HG03139 (cell line): ENCODE measurements around the gene OTUB2.

Source experiments
- ATAC-seq: cut with Tn5 transposase; IDR thresholded peaks from one replicate; pipeline ENCODE4 v1.9.1; 2021; ENCODE audit not compliant: unreplicated experiment

Gene OTUB2

DNA sequence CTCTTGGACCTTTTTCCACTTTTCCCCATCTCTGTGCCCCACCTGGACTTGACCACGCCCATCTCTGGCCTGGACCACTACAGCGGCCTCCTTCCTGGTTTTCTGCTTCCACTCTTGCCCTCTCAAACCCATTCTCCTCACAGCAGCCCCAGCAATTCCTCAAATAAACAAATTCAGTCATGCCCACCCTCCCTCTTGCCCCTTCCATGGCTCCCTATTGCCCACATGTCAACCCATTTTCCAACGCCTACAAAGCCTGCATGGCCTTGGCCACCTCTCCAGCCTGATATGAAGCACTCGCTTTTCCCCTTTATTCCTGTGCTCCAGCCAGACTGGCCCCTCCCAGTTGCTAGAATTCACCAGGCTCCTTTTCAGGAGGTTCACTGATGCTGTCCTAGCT is 5.9 kb upstream of the OTUB2 start:
- ATAC-seq: no peak

DNA sequence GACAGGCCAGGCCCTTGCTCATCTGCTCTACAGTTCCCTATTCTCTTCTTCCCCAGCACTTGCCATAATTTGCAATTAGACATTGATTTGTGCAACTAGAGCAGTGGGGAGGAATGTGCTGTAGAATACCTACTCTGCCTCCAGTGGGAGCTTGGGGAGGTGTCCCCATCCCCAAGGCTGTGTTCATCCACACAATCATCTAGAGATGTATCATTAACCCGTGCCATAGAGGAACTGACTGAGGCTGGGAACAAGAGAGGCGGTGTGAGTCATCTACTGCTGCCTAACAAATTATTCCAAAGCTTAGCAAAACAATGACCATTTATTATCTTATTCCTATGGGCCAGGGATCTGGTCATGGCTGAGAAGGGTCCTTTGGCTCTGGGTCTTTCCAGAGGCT is 5.1 kb upstream of the OTUB2 start:
- ATAC-seq: no peak

DNA sequence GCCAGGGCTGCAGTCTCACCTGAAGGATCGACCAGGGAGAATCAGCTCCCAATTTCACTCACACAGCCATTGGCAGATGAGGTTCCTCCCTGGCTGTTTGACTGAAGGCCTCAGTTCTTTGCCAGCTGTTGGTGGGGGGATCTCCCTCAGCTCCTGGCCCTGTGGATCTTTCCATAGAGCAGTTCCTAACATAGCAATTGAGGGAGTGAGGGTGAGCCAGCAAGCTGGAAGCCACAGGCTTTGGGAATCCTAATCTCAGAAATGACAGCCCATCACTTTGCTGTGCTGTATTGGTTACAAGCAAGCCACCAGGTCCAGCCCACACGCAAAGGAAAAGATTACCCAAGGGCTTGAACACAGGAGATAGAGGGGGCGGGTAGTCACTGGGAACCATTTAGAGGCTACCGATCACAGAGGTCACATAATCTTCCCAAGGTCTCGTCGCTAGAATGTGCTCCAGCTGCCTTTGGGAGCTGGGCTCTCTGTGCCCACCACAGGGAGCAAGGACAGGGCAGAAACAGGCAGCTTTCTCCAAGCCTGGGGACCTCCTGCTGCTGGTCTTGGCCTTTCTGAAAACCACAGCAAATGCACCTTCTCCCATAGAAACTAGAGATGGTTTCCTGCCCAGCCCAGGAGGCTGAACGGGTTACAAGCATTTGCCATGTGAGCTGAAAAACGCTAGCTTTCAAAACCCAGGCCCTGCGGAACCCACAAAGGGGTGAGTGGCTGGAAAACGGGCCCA is 4.6 kb upstream of the OTUB2 start:
- ATAC-seq: no peak

DNA sequence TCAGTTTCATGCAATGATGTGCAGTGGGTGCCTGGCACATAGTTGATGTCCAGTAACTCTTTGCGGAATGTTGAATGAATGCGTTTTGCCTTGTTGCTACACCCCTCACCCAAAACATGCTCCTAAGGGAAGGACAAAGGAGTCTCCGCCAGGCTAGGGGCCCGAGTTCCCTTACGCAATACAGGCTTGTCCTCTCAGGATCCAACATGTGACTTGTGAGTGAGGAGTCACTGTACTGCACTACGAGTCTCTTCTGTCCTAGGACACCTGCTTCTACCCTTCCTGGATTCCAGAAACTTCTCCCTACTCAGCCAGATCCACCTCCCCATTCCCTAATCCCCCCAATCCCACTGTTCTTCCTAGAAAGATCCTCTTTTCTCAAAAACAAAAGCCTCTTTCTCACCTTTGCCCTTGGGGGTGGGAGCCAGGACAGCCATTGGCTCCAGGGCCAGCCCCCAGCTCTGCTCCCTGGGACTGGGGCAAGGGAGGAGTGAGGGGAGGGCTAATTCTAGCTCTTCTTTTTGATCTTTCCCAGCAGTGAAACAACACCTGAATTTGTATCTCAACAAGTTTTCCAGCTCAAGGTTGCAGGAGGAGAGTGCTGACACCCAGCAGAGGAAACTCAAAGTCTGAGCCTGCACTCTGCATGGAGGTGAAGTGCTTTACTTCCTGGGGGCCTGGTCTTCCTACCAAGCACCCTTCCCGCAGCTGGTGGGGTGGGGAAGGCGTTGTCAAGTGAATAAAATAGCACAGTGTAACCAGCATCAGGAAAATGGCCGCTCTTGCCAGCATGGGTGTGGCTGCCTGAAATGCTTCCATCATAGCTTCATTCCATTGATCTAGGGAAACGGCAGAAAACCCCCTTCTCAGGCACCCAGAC is 3.4 kb upstream of the OTUB2 start:
- no peak for ATAC-seq

DNA sequence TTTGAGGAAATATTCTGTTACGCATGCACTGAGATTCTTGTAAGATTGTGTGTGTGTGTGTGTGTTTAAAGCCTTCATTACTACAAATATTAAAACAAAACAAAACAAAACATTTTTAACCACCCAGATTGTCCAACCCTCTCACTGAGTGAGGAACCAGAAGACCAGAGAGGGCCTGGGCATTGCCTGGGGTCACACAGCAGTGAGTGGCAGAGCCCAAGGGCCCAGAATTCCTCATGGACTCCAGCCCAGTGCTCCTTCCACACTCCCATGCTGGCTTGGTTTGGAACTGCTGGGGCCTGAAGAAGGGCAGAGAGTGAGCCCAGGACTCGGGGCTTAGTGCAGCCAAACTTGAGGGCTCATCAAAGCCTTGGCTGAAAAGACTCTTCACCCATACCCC is 1.6 kb upstream of the OTUB2 start:
- ATAC-seq: no peak

DNA sequence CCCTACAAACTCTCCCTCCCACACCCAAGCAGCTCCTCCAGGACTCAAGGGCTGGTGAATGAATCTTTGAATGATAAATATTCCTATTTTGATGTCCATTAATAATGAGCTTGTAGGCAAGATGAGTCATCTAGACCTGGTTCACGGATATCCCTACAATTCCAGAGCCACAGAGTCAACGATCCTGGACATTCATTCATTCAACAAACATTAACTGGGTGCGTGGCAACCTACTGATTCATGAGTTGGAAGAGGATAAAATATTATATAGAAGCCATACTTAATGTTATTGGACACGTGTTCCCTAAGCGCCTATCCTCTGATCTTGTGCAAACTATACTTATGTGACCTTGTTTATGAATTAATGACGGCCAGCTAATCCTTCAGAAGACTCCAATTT is 420 bp upstream of the OTUB2 start:
- no peak for ATAC-seq

DNA sequence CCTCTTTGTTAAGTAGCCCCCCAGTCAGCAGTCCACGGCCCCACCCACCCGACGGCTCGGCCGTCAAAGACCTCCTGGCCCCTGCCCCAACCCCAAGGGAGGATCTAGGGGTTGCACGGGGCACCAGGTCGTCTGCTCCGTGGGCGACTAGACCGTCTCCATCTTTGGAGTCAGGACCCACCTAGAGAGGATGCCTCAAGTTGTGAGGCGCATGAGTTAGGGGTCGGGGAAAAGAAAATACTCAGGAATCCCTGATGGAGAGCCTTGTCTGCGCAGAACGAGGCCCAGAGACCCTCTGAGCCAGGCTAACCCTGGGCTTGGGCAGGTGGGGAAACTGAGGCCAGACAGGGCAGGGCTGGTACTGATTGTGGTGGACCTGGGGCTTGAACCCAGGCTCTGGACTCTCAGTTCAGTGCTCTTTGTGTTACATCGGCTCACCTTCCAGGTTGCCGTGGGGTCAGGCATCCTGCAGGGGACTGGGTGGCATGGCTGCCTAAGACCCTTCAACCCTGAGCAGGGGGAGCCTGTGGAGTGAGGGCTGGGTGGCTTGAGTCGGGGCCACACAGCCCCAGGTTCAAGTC is 839 bp downstream of the OTUB2 start:
- no peak for ATAC-seq

DNA sequence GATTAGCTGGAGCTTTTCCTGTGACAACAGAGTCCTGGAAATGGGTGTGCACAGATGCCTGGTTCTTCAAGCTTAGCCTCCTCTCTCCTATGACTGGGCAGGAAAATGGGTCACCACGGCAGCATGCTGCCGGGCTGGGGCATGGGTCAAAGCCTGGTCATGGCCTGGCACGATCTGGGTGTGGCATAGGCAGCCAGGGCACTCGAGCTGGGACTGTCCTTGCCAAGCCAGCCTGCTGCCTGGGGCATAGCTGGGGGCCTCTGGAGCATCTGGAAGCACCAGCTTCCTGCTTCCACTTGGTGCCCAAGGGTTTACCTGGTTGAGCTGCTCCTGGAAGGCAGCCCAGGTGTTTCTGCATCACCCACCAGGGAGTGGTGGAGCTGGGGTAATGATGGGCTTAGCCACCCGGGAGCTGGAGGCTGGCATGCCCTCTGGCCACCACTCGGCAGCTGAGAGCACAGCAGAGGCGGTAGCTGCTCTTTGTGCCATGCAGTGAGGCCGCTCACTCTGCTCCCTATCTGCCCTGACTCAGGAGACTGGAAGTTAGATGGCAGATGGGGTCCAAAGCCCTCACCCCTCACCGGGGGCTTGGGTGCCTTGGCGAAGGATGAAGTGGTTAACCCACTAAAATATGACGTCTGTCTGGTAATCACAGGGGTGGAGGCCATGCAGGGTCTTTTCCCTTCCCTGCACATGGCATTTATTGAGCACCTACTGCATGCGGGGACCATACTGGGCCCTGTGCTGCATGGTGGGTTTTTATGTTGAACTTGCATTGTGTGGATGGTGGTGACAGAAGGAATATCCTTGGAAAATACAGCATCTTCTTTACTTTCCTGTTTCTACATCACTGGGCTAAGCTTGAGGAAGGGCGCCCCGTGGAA is 1.7 kb downstream of the OTUB2 start:
- ATAC-seq: no peak

DNA sequence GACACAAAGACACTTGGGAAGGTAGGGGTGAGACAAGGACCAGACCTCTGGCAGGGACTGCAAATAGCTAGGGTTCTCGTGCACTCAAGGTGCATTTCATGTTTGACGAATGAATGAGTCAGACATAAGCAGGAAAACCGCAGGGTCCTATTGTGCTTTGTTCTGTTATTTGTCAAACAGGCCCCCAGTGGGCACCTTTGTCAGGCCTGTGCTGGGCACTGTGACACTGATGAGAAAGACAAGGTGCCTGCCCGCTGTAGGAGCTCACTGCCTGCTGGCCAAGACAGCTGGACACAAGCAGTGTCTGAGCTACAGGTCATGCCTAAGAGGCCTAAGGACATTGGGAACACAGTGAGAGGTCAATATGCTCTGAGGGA is 2.3 kb downstream of the OTUB2 start:
- ATAC-seq: no peak

DNA sequence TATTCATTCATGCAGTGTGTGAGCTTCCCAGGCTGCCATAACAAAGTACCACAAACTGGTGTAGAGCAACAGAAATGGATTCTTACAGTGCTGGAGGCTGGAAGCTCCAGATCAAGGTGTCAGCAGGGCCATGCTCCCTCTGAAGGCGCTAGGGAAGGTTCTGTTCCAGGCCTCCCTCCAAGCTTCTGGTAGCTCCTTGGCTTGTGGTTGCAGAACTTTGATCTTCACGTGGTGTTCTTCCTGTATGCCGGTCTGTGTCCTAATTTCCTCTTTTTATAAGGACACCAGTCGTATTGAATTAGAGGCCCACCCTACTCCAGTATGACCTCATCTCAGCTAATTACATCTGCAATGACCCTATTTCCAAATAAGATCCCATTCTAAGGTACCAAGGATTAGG is 3.1 kb downstream of the OTUB2 start:
- no peak for ATAC-seq

DNA sequence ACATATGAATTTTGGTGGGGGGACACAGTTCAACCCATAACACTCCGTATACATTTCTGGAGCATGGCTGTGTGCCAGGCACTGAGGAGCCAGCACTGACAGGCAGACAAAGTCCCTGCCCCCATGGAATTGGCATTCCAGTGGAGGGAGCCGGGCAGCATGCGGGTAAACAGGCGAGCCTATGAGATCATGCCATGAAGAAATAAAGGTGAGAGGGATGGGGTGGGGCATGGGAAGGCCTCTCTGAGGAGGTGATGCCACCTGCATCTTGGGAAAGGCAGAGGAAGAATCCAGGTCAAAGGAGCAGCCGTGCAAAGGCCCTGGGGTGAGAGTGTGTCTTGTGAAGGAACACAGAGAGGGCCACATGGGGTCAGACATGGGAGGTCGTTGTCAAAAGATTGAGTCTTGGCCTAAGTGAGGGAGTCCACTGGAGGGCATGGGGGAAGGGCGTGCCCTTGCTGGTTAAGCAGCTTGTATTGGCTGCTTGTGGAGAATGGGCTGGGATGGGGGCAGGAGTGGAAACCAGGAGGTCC is 3.6 kb downstream of the OTUB2 start:
- ATAC-seq: no peak

DNA sequence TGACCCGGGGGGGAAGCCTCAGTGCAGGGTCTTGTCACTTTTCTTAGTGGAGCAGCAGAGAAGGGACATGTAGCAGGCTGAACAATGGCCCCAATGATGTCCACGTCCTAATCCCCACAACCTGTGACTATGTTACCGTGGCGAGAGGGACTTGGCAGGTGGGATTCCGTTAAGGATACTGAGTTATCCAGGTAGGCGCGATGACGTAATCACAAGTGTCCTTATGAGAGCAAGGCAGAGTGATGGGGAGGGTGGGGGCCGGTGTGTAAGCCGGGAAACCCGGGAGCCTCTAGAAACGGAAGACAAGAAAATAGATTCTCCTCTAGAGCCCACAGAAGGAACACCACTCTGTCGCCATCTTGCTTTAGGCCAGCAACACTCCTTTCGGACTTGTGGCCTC is 4.4 kb downstream of the OTUB2 start:
- ATAC-seq: no peak

DNA sequence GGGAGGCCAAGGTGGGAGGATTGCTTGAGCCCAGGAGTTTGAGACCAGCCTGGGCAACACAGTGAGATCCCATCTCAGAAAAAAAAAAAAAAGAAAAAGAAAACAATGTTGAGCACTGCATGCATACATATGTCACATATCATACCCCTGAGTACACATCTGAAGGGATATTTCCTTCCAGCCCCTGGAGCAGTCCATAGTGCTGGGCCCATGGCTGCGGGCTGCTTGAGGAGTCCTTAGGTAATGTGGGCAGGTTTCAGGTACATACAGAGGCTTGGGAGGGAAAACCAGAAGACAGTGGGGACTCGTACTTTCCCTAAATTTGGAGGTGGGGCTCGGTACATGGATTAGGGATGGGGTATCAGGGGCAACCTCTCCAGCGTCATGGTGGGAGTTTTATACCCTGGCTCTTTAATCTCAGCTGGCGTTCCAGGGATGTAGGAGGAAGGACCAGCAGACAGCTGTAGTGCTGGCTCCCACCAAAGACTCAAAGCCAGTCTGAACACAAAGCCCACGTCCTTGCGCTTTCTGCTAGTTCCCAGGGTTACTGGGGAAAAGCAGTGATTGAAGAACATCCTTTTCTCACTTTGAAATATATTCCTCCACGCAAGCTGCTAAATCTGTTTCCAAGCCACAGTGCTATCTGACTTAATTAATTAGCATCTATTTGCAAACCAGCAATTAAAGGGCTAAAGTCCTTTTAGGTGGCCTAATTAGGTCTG is 5.2 kb downstream of the OTUB2 start:
- no peak for ATAC-seq

DNA sequence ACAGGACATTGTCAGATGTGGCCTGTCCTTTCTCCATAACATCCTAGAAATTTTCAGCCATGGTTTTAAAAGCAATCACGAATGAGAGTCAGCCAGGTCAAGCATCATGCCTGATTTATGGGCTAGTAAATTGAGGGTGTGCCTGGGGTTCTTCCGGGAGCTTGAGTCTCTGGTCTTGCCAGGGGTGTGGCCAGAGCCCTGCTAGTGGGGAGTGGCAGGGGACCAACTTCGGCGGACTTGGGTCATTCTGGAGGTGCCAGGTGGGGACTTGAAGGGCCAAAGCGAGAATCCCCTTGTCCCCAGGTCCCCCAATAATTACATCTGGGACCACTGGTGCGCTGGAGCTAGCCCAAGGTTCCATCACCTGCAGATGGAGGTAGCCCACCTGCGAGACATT is 5.7 kb downstream of the OTUB2 start:
- no peak for ATAC-seq

DNA sequence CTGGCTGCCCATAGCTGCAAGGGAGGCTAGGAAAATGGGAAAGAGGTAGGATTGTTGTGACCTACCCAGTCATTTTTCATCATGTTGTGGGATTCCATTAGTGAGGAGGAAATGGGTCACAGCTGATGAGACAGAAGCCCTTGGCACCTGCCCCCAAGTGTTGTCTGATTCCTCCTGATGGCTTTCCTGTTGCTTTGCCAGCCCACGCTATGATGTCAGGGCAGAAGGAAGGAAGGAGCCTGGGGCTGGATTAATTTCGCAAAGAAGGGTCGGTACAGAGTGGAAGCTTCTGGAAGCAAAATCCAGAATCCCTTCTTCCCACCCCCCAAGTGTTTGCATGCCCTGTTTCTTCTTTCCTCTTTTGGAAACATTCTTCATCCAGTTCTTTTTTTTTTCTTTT is 8.7 kb downstream of the OTUB2 start:
- ATAC-seq: no peak

DNA sequence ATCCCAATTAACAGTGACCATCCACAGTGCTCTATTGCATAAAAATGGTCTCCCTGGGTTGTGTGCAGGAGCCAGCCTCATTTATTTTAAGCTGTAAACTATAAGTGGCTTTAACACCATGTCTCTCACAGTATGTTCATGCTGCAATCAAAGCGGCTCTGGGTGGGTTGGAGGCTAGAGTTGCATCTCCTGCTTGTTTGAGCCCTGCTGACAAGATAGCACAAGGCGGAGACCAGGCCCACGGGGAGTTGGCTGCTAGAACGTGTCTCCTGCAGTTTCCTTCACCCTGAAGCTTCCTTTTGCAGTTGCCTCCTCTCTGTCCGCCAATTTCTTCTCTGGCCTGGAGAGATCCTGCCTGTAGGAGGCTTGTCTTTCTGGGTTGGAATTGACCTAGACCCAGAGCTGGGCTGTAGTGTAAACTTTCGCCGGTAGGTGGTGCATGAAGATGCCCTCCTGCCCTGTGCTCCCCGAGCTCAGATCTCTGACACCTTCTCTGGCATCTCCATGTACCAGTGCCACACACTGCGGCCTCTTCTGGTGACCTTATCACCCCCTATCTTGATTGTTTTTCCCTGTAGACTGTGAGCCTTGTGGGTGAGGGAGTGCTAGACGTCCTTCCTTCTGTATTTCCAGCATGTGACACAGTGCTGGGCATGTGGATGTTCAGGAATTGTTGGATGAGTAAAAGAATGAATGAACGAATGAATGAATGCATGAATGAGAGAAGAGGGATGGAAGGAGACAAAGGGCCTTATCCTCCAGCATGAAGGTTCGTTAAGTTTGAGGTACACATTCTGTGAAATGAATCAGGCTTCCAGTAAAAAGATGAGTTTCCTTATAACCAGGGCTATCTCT is 10.4 kb downstream of the OTUB2 start:
- peak; percentile 91 for ATAC-seq

DNA sequence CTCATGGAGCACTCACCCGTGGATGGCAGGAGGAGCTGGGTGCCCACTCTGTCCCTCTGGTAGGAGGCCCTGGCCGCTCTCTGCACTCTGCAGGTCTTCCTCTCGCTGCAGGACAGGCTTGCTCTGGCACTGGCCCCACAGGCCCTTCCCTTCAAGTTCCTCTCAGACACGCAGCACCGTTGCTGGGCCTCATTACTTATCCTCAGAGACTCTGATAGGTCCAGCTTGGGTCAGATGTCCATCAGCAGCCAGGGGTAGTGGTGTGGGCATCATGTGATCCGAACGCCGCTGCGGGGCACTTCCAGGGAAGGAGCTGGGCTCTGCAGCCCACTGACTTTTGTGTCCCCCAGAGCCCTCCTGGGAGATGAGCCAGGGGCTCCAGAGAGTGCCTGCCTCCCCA is 11.8 kb downstream of the OTUB2 start:
- ATAC-seq: no peak

DNA sequence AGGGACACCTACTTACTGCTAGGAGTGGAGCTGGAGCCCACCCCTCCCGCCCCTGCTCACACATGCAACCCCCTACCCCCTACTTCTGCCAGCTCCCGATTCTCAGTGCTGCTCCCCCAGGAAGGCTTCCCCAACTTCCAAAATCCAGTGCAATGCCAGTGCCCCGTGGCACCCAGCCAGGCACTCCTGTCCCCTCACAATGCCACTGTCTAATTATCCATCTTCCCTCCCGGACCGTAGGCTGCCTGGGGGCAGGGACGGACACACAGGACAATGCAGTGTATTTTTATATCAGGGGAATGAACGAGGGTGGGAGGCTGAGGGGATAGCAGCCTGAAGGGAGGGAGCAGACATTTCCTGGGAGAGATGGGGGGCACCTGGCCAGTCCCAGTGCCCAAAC is 12.4 kb downstream of the OTUB2 start:
- ATAC-seq: no peak

DNA sequence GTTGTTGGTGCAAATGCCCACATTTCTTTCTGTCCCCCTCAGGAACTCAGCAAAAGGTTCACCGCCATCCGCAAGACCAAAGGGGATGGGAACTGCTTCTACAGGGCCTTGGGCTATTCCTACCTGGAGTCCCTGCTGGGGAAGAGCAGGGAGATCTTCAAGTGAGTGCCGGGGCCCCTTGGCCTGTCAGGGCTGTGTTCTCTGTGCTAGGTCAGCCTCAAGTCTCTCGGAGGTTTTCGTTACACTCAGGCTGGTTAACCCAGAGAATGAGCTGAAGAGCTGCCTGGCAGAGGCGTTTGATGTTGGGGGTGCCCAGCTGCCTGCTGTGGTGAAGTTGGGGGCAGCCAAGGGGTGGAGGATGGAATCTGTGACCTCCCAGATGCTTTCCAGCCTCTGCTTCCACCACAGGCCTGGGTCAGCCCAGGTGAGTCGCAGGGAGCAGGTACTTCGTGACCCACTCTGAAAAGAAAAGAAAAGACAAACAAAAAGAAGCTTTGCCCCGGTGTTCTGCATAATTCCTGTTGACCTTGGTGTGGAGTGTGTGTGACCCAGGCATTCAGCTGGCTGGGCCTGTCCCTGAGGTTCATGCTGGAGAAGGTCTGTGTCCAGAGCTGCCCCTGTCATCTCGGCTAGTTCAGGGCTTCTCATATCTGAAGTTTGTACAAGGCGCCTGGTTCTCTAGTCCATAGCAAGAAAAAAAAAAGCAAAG is 12.9 kb downstream of the OTUB2 start:
- ATAC-seq: no peak
